SU-DHL-6 (cell line): Measurements from ENCODE around the gene ITSN1.

ENCODE experiments used
- CTCF ChIP-seq: fragments of 200-600 bp; sonication (generic); IDR thresholded peaks from one replicate; pipeline ENCODE4 v1.5.1; 2017; ENCODE audit warnings: antibody characterized with exemption, mild to moderate bottlenecking, low read length, moderate library complexity; ENCODE audit not compliant: insufficient read depth, poor library complexity, severe bottlenecking
- EZH2phosphoT487 ChIP-seq: fragments of 200-600 bp; sonication (generic), shearing (Covaris generic); conservative IDR thresholded peaks from 2 replicates; pipeline ENCODE4 v1.6.1; 2018; ENCODE audit warnings: mild to moderate bottlenecking, antibody characterized with exemption, low read length, moderate library complexity, mixed read lengths

- no peak for TF ChIP-seq EZH2phosphoT487
- TF ChIP-seq CTCF = no peak
Measured at GRCh38 chr21:33642896-33643657, 776 bp downstream of the ITSN1 start.
